IMR-90 (cell line): ENCODE measurements around the gene CD3E. TPM values are rescaled to one million over a fixed set of nuclear protein-coding genes. Genes with fewer than 3 reads are reported as not detected.

Source experiments
- ATAC-seq: fragments of 200-7000 bp; cut with Tn5 transposase; 2 replicates; pipeline ENCODE4 v1.9.1; 2020; ENCODE audit warnings: low read depth, mild to moderate bottlenecking, moderate library complexity
- BruUV-seq: library from RNA; stranded (reverse); fragments of 400-500 nt; replicated peaks from 2 replicates; lab custom pipeline; 2021; lab: Mats Ljungman, UMichigan
- CTCF ChIA-PET: fragments of 300-600 bp; formaldehyde crosslinking; extraction: SDS; loops from one replicate; lab custom pipeline; 2021; ENCODE audit warnings: antibody characterized with exemption; lab: Yijun Ruan, JAX
- POLR2A ChIA-PET: fragments of 300-600 bp; sonication (Branson Sonifier 250); formaldehyde crosslinking; loops from one replicate; lab custom pipeline; 2022; ENCODE audit warnings: antibody characterized with exemption; ENCODE audit not compliant: unreplicated experiment; lab: Charles Lee
- DNase-seq: peaks from one replicate; pipeline ENCODE4 v3.0.0; 2013
- H2AFZ ChIP-seq: replicated peaks from 2 replicates; pipeline ENCODE3; 2013; ENCODE audit warnings: low read length, mild to moderate bottlenecking; ENCODE audit not compliant: poor library complexity
- H2AK5ac ChIP-seq: 2 replicates; pipeline ENCODE4 v1.6.1; 2013; ENCODE audit warnings: low read depth, low read length, inconsistent platforms
- H2AK9ac ChIP-seq: replicated peaks from 2 replicates; pipeline ENCODE3; 2013; ENCODE audit warnings: mild to moderate bottlenecking, low read depth, low read length, moderate library complexity; ENCODE audit not compliant: poor library complexity
- H2BK120ac ChIP-seq: 2 replicates; pipeline ENCODE4 v1.6.1; 2013; ENCODE audit warnings: low read depth, low read length, inconsistent platforms
- H2BK15ac ChIP-seq: 3 replicates; pipeline ENCODE4 v1.6.1; 2013; ENCODE audit warnings: low read depth, low read length, inconsistent platforms
- H2BK20ac ChIP-seq: 2 replicates; pipeline ENCODE4 v1.6.1; 2013; ENCODE audit warnings: low read depth, mild to moderate bottlenecking, inconsistent platforms, low read length, moderate library complexity
- H2BK5ac ChIP-seq: 2 replicates; pipeline ENCODE4 v1.6.1; 2013; ENCODE audit warnings: mild to moderate bottlenecking, low read depth, low read length, inconsistent platforms; ENCODE audit not compliant: poor library complexity, severe bottlenecking
- H3K14ac ChIP-seq: replicated peaks from 2 replicates; pipeline ENCODE4 v1.6.1; 2013; ENCODE audit warnings: low read depth, low read length, inconsistent platforms
- H3K18ac ChIP-seq: 2 replicates; pipeline ENCODE4 v1.6.1; 2013; ENCODE audit warnings: low read depth, low read length, control low read depth
- H3K23ac ChIP-seq: 2 replicates; pipeline ENCODE4 v1.6.1; 2013; ENCODE audit warnings: low read depth, low read length, inconsistent platforms
- H3K27ac ChIP-seq: 2 replicates; pipeline ENCODE4 v1.5.1; 2013; ENCODE audit warnings: mild to moderate bottlenecking, control low read depth, low read length; ENCODE audit not compliant: insufficient read depth
- H3K27me3 ChIP-seq: 2 replicates; pipeline ENCODE4 v1.6.1; 2013; ENCODE audit warnings: low read length; ENCODE audit not compliant: control insufficient read depth, insufficient read depth
- H3K36me3 ChIP-seq: 2 replicates; pipeline ENCODE4 v1.6.1; 2013; ENCODE audit warnings: low read length, mixed read lengths; ENCODE audit not compliant: control insufficient read depth, insufficient read depth
- H3K4ac ChIP-seq: 2 replicates; pipeline ENCODE4 v1.6.1; 2013; ENCODE audit warnings: low read depth, low read length, inconsistent platforms
- H3K4me1 ChIP-seq: 2 replicates; pipeline ENCODE4 v1.6.1; 2013; ENCODE audit warnings: low read length, mixed read lengths; ENCODE audit not compliant: control insufficient read depth, insufficient read depth
- H3K4me2 ChIP-seq: 2 replicates; pipeline ENCODE4 v1.6.1; 2013; ENCODE audit warnings: low read depth, mild to moderate bottlenecking, control low read depth, low read length, moderate library complexity
- H3K4me3 ChIP-seq: 2 replicates; pipeline ENCODE4 v1.5.1; 2013; ENCODE audit warnings: low read depth, mild to moderate bottlenecking, control low read depth, low read length, moderate library complexity; ENCODE audit not compliant: insufficient read depth
- H3K56ac ChIP-seq: 2 replicates; pipeline ENCODE4 v1.6.1; 2013; ENCODE audit warnings: low read length, inconsistent platforms; ENCODE audit not compliant: insufficient read depth; ENCODE audit errors: extremely low read depth
- H3K79me1 ChIP-seq, 2 experiments: 2 replicates each; pipeline ENCODE4 v1.6.1; 2013; ENCODE audit warnings: low read length in 2 of 2, inconsistent platforms in 1 of 2, low read depth in 1 of 2
- H3K9ac ChIP-seq: 2 replicates; pipeline ENCODE4 v1.6.1; 2013; ENCODE audit warnings: low read depth, low read length, control low read depth
- H3K9me1 ChIP-seq: 2 replicates; pipeline ENCODE4 v1.6.1; 2013; ENCODE audit warnings: low read length, inconsistent platforms; ENCODE audit not compliant: insufficient read depth
- H3K9me3 ChIP-seq: 2 replicates; pipeline ENCODE4 v1.6.1; 2013; ENCODE audit warnings: low read length; ENCODE audit not compliant: control insufficient read depth, insufficient read depth
- H4K20me1 ChIP-seq: 2 replicates; pipeline ENCODE4 v1.6.1; 2013; ENCODE audit warnings: low read length, inconsistent platforms; ENCODE audit not compliant: insufficient read depth
- H4K5ac ChIP-seq: 2 replicates; pipeline ENCODE4 v1.6.1; 2013; ENCODE audit warnings: mild to moderate bottlenecking, low read depth, low read length, control low read depth
- H4K8ac ChIP-seq, 2 experiments: 2 replicates each; pipeline ENCODE4 v1.6.1; 2013; ENCODE audit warnings: low read depth in 2 of 2, low read length in 2 of 2, control low read depth in 1 of 2, inconsistent platforms in 1 of 2
- H4K91ac ChIP-seq: 2 replicates; pipeline ENCODE4 v1.6.1; 2013; ENCODE audit warnings: low read depth, low read length, inconsistent platforms; ENCODE audit not compliant: insufficient read depth
- CHD1 ChIP-seq: IDR thresholded peaks from 2 replicates; pipeline ENCODE4 v1.6.1; 2012; ENCODE audit warnings: low read depth, low read length, improper control_type of control experiment
- MAFK ChIP-seq: IDR thresholded peaks from 2 replicates; pipeline ENCODE4 v1.6.1; 2012; ENCODE audit warnings: low read depth, low read length, improper control_type of control experiment
- RAD21 ChIP-seq: IDR thresholded peaks from 2 replicates; pipeline ENCODE4 v1.6.1; 2012; ENCODE audit warnings: low read length, improper control_type of control experiment
- RCOR1 ChIP-seq: IDR thresholded peaks from 2 replicates; pipeline ENCODE4 v1.6.1; 2012; ENCODE audit warnings: mild to moderate bottlenecking, low read length, improper control_type of control experiment; ENCODE audit not compliant: insufficient replicate concordance
- SMC3 ChIP-seq: fragments of 150-350 bp; IDR thresholded peaks from 2 replicates; pipeline ENCODE4 v1.6.1; 2016; ENCODE audit warnings: low read depth, mild to moderate bottlenecking, antibody characterized with exemption, low read length, moderate library complexity
- WGBS, 2 experiments: methylation state at CpG; one replicate each; pipeline versions ENCODE4 v1.1.5 to v1.1.7; 2013; ENCODE audit warnings: missing lambda C conversion rate in 2 of 2; ENCODE audit not compliant: insufficient read length in 1 of 2; ENCODE audit errors: extremely low coverage in 2 of 2; 5-methylcytosine and 5-hydroxymethylcytosine counted together
- dilution Hi-C: fragments of 300-500 bp; cut with HindIII; formaldehyde crosslinking; loops from one replicate; pipeline ENCODE4 v1.14.3; 2018; ENCODE audit warnings: low sequenced_read_pairs; ENCODE audit not compliant: unreplicated experiment
- in situ Hi-C: fragments of 300-500 bp; cut with MboI; formaldehyde crosslinking; loops from 3 replicates; pipeline ENCODE4 v1.14.3; 2019; ENCODE audit warnings: low sequenced_read_pairs, inconsistent platforms, mixed read lengths
- intact Hi-C: fragments of 100-400 bp; cut with micrococcal nuclease; formaldehyde crosslinking; loops from 2 replicates; pipeline ENCODE4 v1.10.0; 2022
- polyA plus RNA-seq, 3 experiments: library from polyadenylated mRNA; depleted of rRNA; stranded (reverse); fragments of >200 nt; gene quantifications; 2 replicates each; pipeline ENCODE4 v1.2.3, GENCODE V29; 2012; ENCODE audit warnings: low replicate concordance in 1 of 3
- total RNA-seq: library from RNA; depleted of rRNA; stranded (reverse); fragments of >200 nt; gene quantifications from 2 replicates; pipeline ENCODE4 v1.2.3, GENCODE V29; 2012
- TF ChIP-seq, protein P1 (sequence below): fragments of 150-350 bp; IDR thresholded peaks from 2 replicates; pipeline ENCODE4 v1.6.1; 2016; ENCODE audit warnings: low read depth, mild to moderate bottlenecking, low read length, moderate library complexity, borderline replicate concordance
- TF ChIP-seq, protein P2 (sequence below): fragments of 150-350 bp; IDR thresholded peaks from 2 replicates; pipeline ENCODE4 v1.6.1; 2017; ENCODE audit warnings: mild to moderate bottlenecking, antibody characterized with exemption, low read length, low read depth
- TF ChIP-seq, protein P3 (sequence below): conservative IDR thresholded peaks from 2 replicates; pipeline ENCODE4 v1.5.1; 2012; ENCODE audit warnings: mild to moderate bottlenecking, low read depth, low read length, improper control_type of control experiment

Gene CD3E
- total and polyA plus RNA-seq, 2 of the 4 experiments (the other 2 are of a cell fraction), result not detected

DNA sequence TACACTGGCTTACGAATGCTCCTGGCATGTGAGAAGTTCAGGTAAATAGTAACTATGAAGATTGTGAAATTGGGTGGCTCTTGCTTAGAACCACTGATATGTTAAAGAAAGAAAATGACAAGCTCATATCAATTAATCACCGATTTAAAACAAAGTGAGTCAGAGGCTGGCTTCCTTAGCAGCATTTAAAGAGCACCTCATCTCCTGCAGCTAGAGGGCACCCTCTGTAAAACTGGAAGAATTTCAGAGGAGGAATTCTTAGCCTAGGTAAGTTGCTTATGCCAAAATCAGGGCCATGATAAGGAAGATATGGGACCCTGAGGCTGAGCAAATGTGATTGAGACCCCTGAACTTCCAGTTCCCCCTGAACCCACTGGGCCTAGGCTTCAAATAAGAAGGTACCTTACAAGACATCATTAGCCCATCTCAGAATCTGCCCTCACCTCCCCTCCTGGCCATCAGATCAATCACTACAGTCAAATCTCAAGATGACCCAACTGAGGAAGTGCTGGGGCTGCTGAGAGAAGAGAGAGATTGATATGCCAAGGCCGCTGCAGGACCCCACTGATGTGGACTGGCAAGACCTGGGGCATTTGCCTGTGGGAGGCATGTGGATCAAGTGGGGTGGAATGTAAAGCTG, 8.6 kb upstream of the CD3E start:
- no peak for ATAC-seq
- POLR2A ChIA-PET, result no interaction called here
- in situ Hi-C loops, result no loop called here

More for the DNA sequence above, 8.6 kb upstream of the CD3E start:
- Histone ChIP-seq H4K91ac (no peak overlapping the region), H3K56ac (no peak overlapping the region), H3K9me3 (no peaks in the 10 kb centered on the region), H2BK5ac (no peak overlapping the region), H3K14ac (no peak overlapping the region), H3K79me1 (no peaks in the 10 kb centered on the region), H2BK15ac (no peak overlapping the region), H2AFZ (no peak overlapping the region), H2BK20ac (no peak overlapping the region), H3K18ac (no peak overlapping the region), H3K23ac (no peak overlapping the region), H3K4me2 (no peak overlapping the region), H4K20me1 (no peaks in the 10 kb centered on the region), H4K5ac (no peak overlapping the region), H3K27ac (no peak overlapping the region), H4K8ac (no peak overlapping the region), H3K9me1 (no peaks in the 10 kb centered on the region), H3K4ac (no peak overlapping the region), H3K4me3 (no peak overlapping the region), H2BK120ac (no peak overlapping the region), H2AK9ac (peak overlapping the region; percentile 13), H3K27me3 (no peaks in the 10 kb centered on the region; the same call in 1 of the 2 replicates), H2AK5ac (no peak overlapping the region), H3K36me3 (no peaks in the 10 kb centered on the region), H3K4me1 (no peaks in the 10 kb centered on the region), H3K9ac (no peak overlapping the region)
- CTCF ChIA-PET, result no interaction called here
- peak; percentile 12 for DNase-seq
- 40% methylated on average over 1 of the region's 3 CpGs; no CpG with 5 or more reads in 1 of the 2 experiments for WGBS, 2 experiments
- intact Hi-C loops (no loop called here), dilution Hi-C loops (no loop called here)
- TF ChIP-seq RCOR1 (no peak), MAFK (no peak), CHD1 (no peak), RAD21 (no peak), SMC3 (no peak)
- TF ChIP-seq, protein P1, sequence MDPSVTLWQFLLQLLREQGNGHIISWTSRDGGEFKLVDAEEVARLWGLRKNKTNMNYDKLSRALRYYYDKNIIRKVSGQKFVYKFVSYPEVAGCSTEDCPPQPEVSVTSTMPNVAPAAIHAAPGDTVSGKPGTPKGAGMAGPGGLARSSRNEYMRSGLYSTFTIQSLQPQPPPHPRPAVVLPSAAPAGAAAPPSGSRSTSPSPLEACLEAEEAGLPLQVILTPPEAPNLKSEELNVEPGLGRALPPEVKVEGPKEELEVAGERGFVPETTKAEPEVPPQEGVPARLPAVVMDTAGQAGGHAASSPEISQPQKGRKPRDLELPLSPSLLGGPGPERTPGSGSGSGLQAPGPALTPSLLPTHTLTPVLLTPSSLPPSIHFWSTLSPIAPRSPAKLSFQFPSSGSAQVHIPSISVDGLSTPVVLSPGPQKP, result no peak
- TF ChIP-seq, protein P2, sequence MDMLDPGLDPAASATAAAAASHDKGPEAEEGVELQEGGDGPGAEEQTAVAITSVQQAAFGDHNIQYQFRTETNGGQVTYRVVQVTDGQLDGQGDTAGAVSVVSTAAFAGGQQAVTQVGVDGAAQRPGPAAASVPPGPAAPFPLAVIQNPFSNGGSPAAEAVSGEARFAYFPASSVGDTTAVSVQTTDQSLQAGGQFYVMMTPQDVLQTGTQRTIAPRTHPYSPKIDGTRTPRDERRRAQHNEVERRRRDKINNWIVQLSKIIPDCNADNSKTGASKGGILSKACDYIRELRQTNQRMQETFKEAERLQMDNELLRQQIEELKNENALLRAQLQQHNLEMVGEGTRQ, result no peak
- TF ChIP-seq, protein P3, sequence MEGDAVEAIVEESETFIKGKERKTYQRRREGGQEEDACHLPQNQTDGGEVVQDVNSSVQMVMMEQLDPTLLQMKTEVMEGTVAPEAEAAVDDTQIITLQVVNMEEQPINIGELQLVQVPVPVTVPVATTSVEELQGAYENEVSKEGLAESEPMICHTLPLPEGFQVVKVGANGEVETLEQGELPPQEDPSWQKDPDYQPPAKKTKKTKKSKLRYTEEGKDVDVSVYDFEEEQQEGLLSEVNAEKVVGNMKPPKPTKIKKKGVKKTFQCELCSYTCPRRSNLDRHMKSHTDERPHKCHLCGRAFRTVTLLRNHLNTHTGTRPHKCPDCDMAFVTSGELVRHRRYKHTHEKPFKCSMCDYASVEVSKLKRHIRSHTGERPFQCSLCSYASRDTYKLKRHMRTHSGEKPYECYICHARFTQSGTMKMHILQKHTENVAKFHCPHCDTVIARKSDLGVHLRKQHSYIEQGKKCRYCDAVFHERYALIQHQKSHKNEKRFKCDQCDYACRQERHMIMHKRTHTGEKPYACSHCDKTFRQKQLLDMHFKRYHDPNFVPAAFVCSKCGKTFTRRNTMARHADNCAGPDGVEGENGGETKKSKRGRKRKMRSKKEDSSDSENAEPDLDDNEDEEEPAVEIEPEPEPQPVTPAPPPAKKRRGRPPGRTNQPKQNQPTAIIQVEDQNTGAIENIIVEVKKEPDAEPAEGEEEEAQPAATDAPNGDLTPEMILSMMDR, result peak; percentile 19; the same call in 1 of the 2 replicates
- no TSS peak for BruUV-seq
